Astrocyte (in vitro differentiated cells and primary cell): ENCODE results near the gene USP49. TPM values are rescaled to one million over a fixed set of nuclear protein-coding genes. Genes with fewer than 3 reads are reported as not detected.
A peak's percentile ranks its signal among the peaks of the same experiment; 100 is the strongest.

ENCODE experiments used
- DNase-seq: peaks from one replicate; pipeline ENCODE4 v3.0.0-alpha.2; 2010; ENCODE audit warnings: low read depth
- FAIRE-seq: peaks from 2 replicates; lab custom pipeline; 2011; peaks lifted over from hg19 to GRCh38; lab: Jason Lieb, UNC
- H2AFZ ChIP-seq: 2 replicates; pipeline ENCODE4 v1.6.0; 2012; ENCODE audit warnings: low read depth, low read length, inconsistent platforms
- H3K27ac ChIP-seq: 2 replicates; pipeline ENCODE4 v1.5.1; 2011; ENCODE audit warnings: low read depth, low read length, inconsistent platforms
- H3K27me3 ChIP-seq: 2 replicates; pipeline ENCODE4 v1.6.0; 2011; ENCODE audit warnings: low read length, inconsistent platforms; ENCODE audit not compliant: insufficient read depth
- H3K36me3 ChIP-seq: 2 replicates; pipeline ENCODE4 v1.5.1; 2011; ENCODE audit warnings: low read length, inconsistent platforms; ENCODE audit not compliant: insufficient read depth
- H3K4me1 ChIP-seq: 2 replicates; pipeline ENCODE4 v1.5.1; 2011; ENCODE audit warnings: low read length, inconsistent platforms; ENCODE audit not compliant: insufficient read depth
- H3K4me2 ChIP-seq: 2 replicates; pipeline ENCODE4 v1.6.0; 2012; ENCODE audit warnings: low read length, inconsistent platforms
- H3K4me3 ChIP-seq: 2 replicates; pipeline ENCODE4 v1.5.1; 2011; ENCODE audit warnings: low read depth, mild to moderate bottlenecking, low read length, inconsistent platforms; ENCODE audit not compliant: insufficient read depth
- H3K79me2 ChIP-seq: 2 replicates; pipeline ENCODE4 v1.6.0; 2012; ENCODE audit warnings: mild to moderate bottlenecking, low read length, inconsistent platforms; ENCODE audit not compliant: insufficient read depth
- H3K9ac ChIP-seq: 2 replicates; pipeline ENCODE4 v1.6.0; 2012; ENCODE audit warnings: mild to moderate bottlenecking, low read length, inconsistent platforms
- H3K9me3 ChIP-seq: 2 replicates; pipeline ENCODE4 v1.5.1; 2012; ENCODE audit warnings: low read depth, mild to moderate bottlenecking, low read length, inconsistent platforms; ENCODE audit not compliant: insufficient read depth
- H4K20me1 ChIP-seq: 2 replicates; pipeline ENCODE4 v1.6.0; 2012; ENCODE audit warnings: low read length, inconsistent platforms; ENCODE audit not compliant: insufficient read depth
- H3K27ac Mint-ChIP-seq: one replicate; pipeline ENCODE4 v1.8.0; 2021; ENCODE audit warnings: mild to moderate bottlenecking, mixed read lengths; ENCODE audit not compliant: unreplicated experiment
- H3K27me3 Mint-ChIP-seq: one replicate; pipeline ENCODE4 v1.8.0; 2021; ENCODE audit warnings: low read depth, mixed read lengths; ENCODE audit not compliant: unreplicated experiment
- H3K36me3 Mint-ChIP-seq: one replicate; pipeline ENCODE4 v1.8.0; 2021; ENCODE audit warnings: low read depth, mixed read lengths; ENCODE audit not compliant: unreplicated experiment
- H3K4me1 Mint-ChIP-seq: one replicate; pipeline ENCODE4 v1.8.0; 2021; ENCODE audit warnings: low read depth, mixed read lengths; ENCODE audit not compliant: unreplicated experiment
- H3K4me3 Mint-ChIP-seq: one replicate; pipeline ENCODE4 v1.8.0; 2021; ENCODE audit warnings: mild to moderate bottlenecking, moderate library complexity, mixed read lengths; ENCODE audit not compliant: unreplicated experiment
- H3K9me3 Mint-ChIP-seq: one replicate; pipeline ENCODE4 v1.8.0; 2021; ENCODE audit warnings: mild to moderate bottlenecking, mixed read lengths; ENCODE audit not compliant: unreplicated experiment
- EZH2 ChIP-seq: IDR thresholded peaks from 2 replicates; pipeline ENCODE4 v1.6.1; 2012; ENCODE audit warnings: mild to moderate bottlenecking, low read length, inconsistent platforms; ENCODE audit not compliant: insufficient read depth
- total RNA-seq: library from RNA; stranded (reverse); gene quantifications from 2 replicates; pipeline ENCODE4 v1.2.1, GENCODE V29; 2021
- TF ChIP-seq, protein P1 (sequence below): IDR thresholded peaks from 2 replicates; pipeline ENCODE4 v1.5.1; 2011; ENCODE audit warnings: low read depth, mild to moderate bottlenecking, inconsistent platforms, low read length, moderate library complexity; ENCODE audit not compliant: insufficient read depth

Gene USP49
- total RNA-seq, 1 donor from 2014 or later: 5.5 TPM

DNA sequence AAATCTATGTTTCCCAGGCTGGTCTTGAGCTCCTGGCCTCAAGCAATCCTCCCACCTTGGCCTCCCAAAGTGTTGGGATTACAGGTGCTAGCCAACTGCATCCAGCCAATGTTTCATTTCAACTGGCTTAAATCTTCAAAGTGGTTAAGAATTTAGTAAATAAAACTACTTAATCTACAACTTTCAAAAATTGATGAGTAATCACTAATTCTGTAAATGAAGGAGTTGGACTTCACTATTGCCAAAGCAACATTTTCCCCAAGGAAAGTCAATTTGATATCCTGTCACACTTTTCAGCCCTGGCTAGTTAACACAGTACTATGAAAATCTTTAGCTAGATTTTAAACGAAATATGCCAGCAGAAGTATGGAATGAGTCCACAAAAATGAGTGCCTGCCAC is 103.9 kb downstream of the USP49 start:
- Histone ChIP-seq H3K4me1 (no peaks in the 10 kb centered on the region), H3K79me2 (peaks cover 20% of the 10 kb centered on the region), H3K27me3 (no peaks in the 10 kb centered on the region), H3K4me2 (no peak overlapping the region), H3K36me3 (peaks cover 31% of the 10 kb centered on the region), H3K9me3 (no peaks in the 10 kb centered on the region), H4K20me1 (peaks cover 7% of the 10 kb centered on the region), H3K9ac (no peak overlapping the region), H3K4me3 (no peak overlapping the region), H3K27ac (no peak overlapping the region), H2AFZ (no peak overlapping the region)
- TF ChIP-seq, protein P1, sequence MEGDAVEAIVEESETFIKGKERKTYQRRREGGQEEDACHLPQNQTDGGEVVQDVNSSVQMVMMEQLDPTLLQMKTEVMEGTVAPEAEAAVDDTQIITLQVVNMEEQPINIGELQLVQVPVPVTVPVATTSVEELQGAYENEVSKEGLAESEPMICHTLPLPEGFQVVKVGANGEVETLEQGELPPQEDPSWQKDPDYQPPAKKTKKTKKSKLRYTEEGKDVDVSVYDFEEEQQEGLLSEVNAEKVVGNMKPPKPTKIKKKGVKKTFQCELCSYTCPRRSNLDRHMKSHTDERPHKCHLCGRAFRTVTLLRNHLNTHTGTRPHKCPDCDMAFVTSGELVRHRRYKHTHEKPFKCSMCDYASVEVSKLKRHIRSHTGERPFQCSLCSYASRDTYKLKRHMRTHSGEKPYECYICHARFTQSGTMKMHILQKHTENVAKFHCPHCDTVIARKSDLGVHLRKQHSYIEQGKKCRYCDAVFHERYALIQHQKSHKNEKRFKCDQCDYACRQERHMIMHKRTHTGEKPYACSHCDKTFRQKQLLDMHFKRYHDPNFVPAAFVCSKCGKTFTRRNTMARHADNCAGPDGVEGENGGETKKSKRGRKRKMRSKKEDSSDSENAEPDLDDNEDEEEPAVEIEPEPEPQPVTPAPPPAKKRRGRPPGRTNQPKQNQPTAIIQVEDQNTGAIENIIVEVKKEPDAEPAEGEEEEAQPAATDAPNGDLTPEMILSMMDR: no peak
- no peak for TF ChIP-seq EZH2
- no peak overlapping the region for H3K4me3 Mint-ChIP-seq
- DNase-seq: no peak
- H3K27ac Mint-ChIP-seq: no peak overlapping the region
- H3K36me3 Mint-ChIP-seq: peaks cover 7% of the 10 kb centered on the region
- no peaks in the 10 kb centered on the region for H3K9me3 Mint-ChIP-seq
- peaks cover 14% of the 10 kb centered on the region for H3K4me1 Mint-ChIP-seq
- no peaks in the 10 kb centered on the region for H3K27me3 Mint-ChIP-seq
- FAIRE-seq: no peak

DNA sequence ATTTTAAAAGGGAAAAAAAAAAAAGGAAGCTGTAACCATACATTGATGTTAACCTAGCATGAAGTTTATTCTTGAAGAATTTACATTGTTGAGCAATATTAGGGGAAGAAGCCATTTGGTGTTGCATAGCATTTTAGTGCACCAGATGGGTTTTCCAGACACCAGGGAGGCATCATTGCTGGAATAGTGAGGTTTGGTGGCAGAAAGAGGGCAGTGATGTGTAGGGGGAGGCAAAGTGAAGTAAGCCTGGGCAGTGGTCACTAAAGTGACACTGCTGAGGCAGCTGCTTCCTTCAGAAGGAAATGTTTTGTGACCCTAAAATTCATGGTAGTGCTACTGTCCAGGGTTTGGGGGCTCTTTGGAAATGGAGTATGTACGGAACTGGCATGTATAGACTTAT is 105.1 kb downstream of the USP49 start:
- Mint-ChIP-seq H3K4me3 (no peak overlapping the region), H3K27ac (no peak overlapping the region), H3K4me1 (peaks cover 16% of the 10 kb centered on the region), H3K9me3 (no peaks in the 10 kb centered on the region), H3K27me3 (no peaks in the 10 kb centered on the region), H3K36me3 (peaks cover 7% of the 10 kb centered on the region)
- Histone ChIP-seq H3K9me3 (no peaks in the 10 kb centered on the region), H4K20me1 (peaks cover 13% of the 10 kb centered on the region), H3K4me2 (no peak overlapping the region), H2AFZ (no peak overlapping the region), H3K4me3 (no peak overlapping the region), H3K4me1 (peaks cover 6% of the 10 kb centered on the region), H3K27me3 (no peaks in the 10 kb centered on the region), H3K9ac (no peak overlapping the region), H3K27ac (no peak overlapping the region), H3K79me2 (peaks cover 20% of the 10 kb centered on the region), H3K36me3 (peaks cover 31% of the 10 kb centered on the region)
- DNase-seq (no peak), FAIRE-seq (no peak)
- TF ChIP-seq EZH2: no peak
- TF ChIP-seq, protein P1: no peak

DNA sequence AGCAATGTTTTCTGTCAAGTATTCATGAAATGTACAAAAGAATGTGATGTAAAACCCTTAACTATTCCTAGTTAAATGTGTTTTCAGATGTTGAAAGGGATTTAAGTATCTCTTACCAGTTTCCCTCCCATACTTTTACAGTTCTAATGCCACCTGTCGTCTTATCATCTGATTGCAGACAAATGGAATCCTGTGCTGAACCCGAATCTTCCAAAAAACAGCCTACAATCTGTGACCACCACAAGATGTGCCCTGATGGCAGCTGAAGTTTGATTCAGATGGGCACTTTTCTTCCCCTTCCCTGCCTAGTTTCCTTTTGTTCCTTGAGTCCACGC is 105.8 kb downstream of the USP49 start:
- H3K79me2 ChIP-seq: peaks cover 20% of the 10 kb centered on the region
- H3K36me3 Mint-ChIP-seq: peaks cover 7% of the 10 kb centered on the region
- H4K20me1 ChIP-seq: peaks cover 16% of the 10 kb centered on the region
- no peaks in the 10 kb centered on the region for H3K9me3 ChIP-seq
- H3K27ac ChIP-seq: no peak overlapping the region
- H2AFZ ChIP-seq: no peak overlapping the region
- peaks cover 16% of the 10 kb centered on the region for H3K4me1 Mint-ChIP-seq
- DNase-seq (no peak), FAIRE-seq (no peak)
- H3K9me3 Mint-ChIP-seq: no peaks in the 10 kb centered on the region
- H3K27me3 ChIP-seq: no peaks in the 10 kb centered on the region
- H3K4me3 Mint-ChIP-seq: peak overlapping the region; percentile 99
- H3K4me2 ChIP-seq: peak overlapping the region; percentile 99
- H3K36me3 ChIP-seq: peaks cover 31% of the 10 kb centered on the region
- H3K9ac ChIP-seq: peak overlapping the region; percentile 20
- H3K4me1 ChIP-seq: peaks cover 6% of the 10 kb centered on the region
- no peaks in the 10 kb centered on the region for H3K27me3 Mint-ChIP-seq
- H3K27ac Mint-ChIP-seq: peak overlapping the region; percentile 23
- no peak overlapping the region for H3K4me3 ChIP-seq
- TF ChIP-seq, protein P1: no peak
- TF ChIP-seq EZH2: no peak
